ENCODE data around the gene POU6F2. TPM values are rescaled to one million over a fixed set of nuclear protein-coding genes. Genes with fewer than 3 reads are reported as not detected.

POU6F2 gene
- total RNA-seq, 2 donors from 2014 or later, result 1.0 to 1.1 TPM

DNA sequence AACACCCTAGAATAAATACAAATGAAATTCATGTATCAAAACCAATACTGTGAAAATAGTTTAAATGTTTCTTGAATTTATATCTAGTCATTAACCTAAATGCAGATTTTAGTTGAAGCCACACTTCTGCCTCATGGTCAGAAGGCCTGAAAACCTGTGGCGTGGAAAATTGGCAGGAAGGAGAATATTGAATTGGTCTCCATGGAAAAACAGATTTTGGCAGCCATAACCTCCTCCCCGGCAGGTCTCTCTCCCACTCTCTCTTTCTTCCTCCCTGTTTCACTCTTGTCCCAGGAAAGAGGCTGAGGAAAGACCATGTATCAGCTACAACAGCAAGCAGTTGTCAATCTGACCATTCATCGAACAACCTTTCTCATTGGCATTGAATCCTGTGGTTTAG lies 427.9 kb downstream of the POU6F2 start:
- ATAC-seq (no peak), DNase-seq (no peak)
- intact Hi-C loops (cut with DNase I), result no loop called here

DNA sequence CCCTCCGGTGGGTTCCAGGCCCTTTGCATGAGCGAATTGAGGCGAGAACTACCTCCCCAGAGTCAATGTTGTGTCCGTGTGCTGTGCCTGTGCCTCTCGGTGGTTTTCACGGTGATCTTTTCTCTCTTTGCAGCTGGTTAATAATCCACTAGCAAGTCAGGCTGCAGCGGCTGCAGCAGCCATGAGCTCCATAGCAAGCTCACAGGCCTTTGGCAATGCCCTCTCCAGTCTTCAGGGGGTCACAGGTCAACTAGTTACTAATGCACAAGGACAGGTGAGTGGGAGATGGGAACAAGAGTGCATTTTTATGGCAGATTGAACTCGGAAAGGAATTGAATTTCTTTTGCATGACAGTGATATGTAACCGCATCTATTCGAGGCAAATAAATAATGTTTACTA lies 428.8 kb downstream of the POU6F2 start:
- no peak for ATAC-seq
- intact Hi-C loops (cut with DNase I), result no loop called here

DNA sequence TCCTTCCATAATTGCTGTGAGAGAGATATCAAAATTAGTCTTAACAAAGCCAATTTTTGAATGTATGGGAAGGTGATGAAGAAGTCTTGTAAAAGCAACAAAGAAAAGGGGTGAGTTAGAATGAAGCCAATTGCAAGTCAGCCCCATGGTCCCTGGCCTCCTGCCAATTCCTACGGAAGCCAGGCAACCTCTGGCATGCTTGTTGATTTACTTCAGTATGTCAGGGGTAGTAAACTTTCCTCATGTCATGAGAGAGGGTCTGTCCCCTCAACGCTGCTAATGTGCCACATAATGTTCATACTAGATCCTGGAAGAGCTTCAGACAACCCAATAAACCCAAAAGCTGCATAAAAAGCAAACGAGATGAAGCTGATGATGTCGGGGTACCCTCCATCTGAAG lies 429.4 kb downstream of the POU6F2 start:
- no peak for ATAC-seq

More for the DNA sequence above, 428.8 kb downstream of the POU6F2 start:
- no peak for DNase-seq

DNA sequence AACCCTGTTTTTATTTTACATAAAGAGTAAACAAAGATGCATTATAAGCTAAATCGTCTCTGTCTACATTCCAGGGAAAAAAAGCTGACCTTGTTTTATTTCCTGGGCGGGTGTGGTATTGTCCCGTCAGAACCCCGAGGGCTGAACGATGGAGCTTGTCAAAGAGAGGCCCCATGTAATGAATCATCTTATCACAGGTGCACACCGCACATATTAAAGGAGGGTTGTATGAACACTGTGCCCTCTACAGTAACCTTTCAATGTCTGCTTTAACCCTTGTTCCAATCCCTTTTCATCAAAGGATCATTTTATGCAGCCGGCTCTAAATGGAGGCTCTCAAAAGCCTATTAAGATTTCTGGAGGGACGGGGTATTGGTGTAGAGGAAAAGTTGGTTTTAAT lies 430.0 kb downstream of the POU6F2 start:
- DNase-seq (no peak), ATAC-seq (no peak)
- intact Hi-C loops (cut with DNase I), result no loop called here

More for the DNA sequence above, 429.4 kb downstream of the POU6F2 start:
- DNase-seq, result no peak
- intact Hi-C loops (cut with DNase I), result no loop called here

DNA sequence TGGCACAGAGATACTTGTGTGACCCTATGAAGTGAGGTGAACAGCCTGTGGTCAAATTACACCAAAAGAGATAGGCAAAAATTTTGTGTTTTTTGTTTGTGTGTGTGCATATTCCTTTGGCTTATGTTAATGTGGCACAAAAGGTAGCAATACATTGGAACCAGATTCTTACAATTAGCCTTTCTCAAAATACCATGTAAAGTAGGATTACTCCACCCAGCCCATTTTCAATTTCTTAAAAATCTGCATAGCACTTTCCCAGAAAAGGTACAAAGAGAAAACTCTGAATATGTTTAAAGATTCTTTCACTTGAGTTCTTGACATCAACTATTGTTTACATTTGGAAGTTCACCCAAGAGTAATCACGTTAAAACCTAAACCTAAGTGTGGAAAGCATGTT lies 431.2 kb downstream of the POU6F2 start:
- DNase-seq (no peak), ATAC-seq (no peak)
- intact Hi-C loops (cut with DNase I), result no loop called here

DNA sequence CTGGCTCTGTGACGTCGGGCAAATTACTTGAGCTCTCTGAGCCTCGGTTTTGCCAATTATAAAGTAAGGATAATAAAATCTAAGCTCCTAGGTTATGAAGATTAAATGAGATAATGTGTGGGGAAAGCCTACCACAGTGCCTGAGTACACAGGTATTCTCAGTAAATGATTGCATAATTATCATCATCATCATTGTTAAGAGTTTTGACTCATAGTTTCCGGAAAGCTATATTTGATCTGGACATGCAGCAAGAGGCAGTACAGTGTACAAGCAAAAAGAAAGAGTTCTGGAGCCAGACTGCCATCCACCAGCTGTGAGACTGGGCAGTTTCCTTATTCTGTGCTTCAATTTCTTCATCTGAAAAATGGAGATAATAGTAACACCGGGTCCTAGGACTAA lies 432.9 kb downstream of the POU6F2 start:
- no peak for DNase-seq
- intact Hi-C loops (cut with DNase I), result no loop called here
- ATAC-seq, result no peak

DNA sequence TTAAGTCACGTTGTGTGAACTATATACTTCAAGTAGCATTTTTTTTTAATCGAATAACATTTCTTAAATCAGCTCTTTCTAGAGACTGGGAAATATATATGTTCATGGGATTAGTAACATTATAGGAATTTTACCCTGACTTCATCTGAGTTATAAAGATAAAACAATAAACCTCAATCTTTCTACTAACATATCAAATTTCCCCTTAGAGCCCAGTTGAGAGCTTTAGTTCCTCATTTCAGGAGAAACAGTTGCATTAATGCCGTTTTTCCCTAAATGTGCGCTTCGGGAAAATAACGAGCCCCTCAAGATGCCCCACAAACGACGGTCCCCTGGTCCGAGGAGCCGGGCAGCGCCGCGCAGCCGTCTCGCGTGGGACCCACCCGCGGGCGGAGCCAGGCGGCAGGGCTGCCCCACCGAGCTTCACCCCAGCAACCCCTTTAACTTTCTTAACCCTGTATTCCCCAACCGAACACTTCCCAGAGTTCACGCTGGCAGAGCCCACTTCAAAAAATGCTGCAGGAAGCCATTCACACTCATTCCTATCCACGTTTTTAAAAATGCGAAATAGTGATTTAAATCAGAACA lies 436.0 kb downstream of the POU6F2 start:
- DNase-seq, result no peak
- ATAC-seq, result peak; percentile 72 to 76
- intact Hi-C loops (cut with DNase I), result no loop called here

DNA sequence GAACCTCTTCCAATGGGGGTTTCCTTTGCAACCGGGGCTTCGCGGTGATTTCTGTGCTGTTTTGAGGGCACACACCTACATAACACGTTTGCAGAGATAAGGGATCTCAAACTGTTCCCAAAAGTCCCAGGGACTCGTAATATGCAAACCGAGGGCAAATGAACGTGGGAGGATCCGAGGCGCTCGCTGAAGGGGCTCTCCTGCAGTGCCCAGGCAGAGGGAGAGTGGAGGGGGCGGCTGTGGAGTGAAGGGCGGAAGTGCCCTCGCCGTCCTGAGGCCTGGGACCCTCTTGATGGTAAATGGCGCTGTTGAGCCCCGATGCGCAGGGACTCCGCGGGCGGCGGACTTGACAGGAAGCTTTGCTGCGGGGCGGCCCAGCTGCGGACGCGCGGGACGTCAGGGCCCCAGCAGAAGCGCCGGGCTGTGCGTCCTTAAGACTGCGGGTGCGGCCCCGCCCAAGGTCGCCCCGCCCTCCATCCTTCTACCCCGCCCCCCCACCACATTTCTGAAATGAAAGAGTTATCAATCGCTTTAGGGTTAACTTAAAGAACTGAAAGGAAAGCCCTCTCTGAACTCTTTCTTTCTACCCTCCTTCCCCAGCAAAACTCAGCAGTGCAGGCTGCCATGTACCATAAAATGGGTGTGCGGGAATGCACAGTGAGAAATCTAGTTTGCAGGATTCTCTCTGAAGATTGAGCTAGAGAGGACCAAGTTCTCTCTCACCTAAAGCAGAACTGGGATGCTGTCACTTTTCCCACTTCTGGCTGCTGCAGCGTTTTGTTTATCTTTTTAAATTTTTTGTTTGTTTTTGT lies 436.7 kb downstream of the POU6F2 start:
- intact Hi-C loops (cut with DNase I), result no loop called here
- peak; percentile 47 for DNase-seq
- ATAC-seq, result peak; percentile 90 to 96

DNA sequence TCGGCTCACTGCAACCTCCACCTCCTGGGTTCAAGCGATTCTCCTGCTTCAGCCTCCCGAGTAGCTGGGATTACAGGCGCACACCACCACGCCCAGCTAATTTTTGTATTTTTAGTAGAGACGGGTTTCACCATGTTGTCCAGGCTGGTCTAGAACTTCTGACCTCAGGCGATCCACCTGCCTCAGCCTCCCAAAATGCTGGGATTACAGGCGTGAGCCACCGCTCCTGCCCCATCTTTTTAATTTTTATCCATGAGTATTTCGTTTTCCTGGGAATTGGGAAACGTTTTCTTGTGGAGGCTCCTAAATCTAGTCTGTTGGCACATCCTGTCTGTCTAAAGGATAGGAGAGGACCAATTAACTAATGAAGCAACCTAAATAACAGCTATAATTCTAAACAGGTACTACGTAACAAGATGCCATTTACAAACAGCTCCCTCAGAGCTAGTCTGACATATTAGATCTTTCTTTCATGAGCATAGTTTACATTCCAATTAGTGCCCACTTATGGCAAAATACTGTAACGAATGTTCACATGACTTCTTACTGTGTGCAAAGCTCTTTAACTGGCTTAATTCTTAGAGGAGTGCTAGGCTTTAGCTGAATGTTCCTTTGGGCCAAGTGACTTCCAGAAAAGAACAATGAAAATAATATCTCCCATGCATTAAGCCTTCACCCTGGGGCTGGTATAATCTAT lies 437.5 kb downstream of the POU6F2 start:
- intact Hi-C loops (cut with DNase I), result no loop called here
- DNase-seq (no peak), ATAC-seq (no peak)

DNA sequence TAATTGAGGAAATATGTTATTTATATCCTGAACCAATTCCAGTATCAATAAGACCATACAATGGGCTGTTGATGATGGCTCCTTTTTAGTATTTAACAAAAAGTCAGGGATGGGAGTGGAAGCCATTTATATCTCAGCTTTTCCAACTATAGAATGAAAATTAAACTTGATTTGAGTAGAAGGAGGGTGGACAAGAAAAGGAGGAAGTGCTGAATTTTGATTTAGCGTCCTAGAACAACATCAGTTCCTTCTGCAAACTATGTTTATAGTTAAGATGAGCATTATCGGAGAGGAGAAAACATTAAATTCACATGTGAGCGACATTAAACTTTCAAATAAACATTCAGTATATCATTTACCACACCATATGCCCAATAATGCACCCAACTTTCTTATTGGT lies 439.2 kb downstream of the POU6F2 start:
- intact Hi-C loops (cut with DNase I), result no loop called here
- DNase-seq (no peak), ATAC-seq (no peak)

DNA sequence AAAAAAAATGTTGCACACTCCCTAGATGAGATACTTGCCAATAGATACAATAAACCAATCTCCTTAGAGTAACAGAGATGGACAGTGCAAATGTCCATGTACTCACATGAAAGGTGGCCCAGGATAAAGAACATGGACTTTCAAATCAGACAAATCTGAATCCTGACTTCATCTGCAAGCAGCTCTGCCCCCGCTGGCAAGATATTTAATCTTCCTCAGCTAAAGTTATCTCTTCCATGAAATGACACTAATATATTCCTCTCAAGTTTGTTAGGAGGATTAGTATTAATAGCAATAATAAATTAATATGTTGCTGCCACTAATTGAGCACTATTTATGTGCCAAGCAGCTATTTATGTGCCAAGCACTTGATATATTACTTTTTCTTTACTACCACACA lies 439.9 kb downstream of the POU6F2 start:
- intact Hi-C loops (cut with DNase I), result no loop called here
- ATAC-seq (no peak), DNase-seq (no peak)

DNA sequence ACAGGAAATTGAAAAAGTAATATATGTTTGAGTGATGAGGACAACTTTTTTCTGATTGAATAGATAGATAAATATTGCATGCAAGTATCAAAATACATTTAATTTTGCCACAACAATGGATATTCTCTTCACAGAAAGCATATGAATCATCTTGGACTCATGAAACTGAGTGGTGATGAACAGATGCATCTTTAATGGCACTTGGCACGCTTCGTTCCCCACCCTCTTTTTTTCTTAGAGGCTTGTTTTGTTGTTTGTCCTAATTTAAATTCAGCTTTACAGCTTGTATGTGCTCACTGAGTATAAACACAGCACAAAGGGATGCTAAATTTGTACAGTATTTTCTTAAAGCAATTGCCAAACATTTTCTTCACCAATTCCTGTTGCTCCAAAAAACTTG lies 443.5 kb downstream of the POU6F2 start:
- DNase-seq, result no peak
- no peak for ATAC-seq
- intact Hi-C loops (cut with DNase I), result no loop called here

DNA sequence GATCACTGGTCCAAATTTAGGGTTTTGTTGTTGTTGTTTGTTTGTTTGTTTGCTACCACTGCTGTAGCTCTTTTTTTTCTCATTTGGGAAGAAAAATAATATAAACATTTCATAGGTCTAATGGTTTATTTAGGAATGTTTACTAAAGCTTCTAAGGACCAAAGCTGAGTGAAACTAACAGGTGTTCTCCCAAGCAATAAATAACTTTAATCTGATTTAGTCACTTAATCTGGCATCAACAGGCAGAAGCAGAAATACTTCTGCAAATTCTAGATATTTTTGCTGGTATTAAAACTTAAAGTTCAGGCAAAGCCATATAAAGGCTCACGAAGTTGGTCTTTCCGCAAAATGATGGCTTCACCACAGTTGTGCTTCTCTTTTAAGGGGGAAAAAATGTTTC lies 444.0 kb downstream of the POU6F2 start:
- DNase-seq (no peak), ATAC-seq (no peak)
- intact Hi-C loops (cut with DNase I), result no loop called here

DNA sequence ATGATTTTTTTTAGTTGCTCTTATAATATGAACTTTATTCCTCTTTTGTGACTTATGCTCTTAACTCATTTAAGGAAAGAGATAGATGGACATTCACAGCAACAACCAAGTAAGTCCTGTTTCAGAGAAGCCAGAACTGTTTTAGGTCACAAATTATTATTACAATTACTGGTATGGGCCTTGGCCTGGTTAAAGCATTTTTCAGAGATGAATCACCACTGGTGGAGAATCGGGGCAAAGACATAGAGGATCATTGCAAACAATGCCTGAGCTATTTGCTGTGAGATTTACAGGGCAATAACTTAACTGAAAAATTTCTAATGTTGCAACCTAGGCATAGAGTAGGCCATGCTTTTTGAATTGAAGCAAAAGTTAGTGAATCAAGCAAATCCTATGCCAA lies 450.5 kb downstream of the POU6F2 start:
- intact Hi-C loops (cut with DNase I), result no loop called here

DNA sequence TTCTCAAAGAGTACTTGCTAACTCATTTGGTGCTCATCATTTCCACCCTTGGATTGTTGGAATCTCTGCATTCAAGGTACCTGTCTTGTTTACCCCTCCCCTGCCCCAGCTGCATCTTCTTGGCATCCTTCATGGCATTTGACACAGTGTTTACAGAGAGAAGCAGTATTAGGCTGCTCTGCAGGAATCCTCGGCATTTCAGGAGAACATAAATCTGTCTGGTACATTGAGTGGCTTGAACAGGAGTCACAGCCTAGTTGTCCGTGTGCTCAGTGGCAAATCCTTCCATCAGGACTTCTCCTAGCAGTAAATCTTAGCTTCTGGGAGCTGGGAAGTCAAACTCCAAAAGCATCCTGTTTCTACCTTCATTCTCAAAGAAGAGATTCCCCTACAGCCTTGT lies 451.7 kb downstream of the POU6F2 start:
- no peak for DNase-seq
- no peak for ATAC-seq
- intact Hi-C loops (cut with DNase I), result no loop called here

More for the DNA sequence above, 450.5 kb downstream of the POU6F2 start:
- DNase-seq, result no peak
- no peak for ATAC-seq

DNA sequence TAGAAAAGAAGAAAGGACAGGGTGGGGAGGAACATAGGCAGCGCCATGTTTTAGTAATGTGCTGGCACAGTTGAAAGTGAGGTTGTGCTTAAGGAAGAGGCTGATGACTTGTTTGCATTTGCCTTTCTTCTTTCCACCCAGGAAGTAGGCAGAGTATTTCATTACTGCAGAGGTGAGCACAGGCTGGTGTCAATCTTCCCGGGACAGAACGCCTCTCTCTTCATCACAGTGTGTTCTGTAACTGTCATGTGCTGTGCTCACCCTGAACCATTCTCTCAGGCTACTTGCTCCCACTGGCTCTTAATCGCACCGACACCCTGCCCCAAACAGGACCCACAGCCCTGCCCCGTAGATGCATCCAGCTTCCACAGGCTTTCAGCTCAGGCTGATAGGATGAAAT lies 452.7 kb downstream of the POU6F2 start:
- no peak for DNase-seq
- intact Hi-C loops (cut with DNase I), result no loop called here
- no peak for ATAC-seq

DNA sequence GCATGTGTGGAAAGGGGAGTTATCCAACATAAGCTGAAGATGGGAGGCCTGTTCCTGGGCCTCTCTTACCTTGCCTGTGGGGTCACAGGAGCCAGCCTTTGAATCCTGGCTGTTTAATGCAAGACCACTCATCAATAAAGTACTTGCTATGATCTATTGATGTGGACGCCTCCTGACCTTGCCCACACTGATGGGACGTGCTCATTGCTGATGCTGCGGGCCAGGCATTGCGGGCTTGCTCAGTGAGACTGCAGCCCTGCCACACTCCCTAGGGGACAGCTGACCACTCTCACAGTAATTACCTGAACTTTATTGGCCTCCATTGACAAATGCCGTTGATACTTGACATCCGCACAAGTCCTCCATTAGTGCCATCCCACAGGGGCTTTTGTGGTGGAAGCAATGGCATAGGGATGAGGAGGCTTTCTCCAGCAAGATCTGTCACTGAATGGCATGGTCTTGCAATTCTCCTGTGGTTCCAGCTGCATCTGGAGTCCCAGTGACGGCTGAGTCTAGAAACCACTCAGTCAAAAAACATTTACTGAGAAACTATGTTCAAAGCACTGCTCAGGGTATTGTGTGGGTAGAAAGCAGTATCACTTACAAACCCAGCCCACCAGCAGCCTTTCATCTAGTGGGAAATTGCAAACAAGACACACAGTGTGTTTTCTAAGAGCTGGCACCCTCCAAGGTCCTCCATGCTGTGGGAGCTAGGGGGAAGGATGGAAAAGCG lies 453.4 kb downstream of the POU6F2 start:
- intact Hi-C loops (cut with DNase I), result no loop called here
- ATAC-seq (no peak), DNase-seq (no peak)

DNA sequence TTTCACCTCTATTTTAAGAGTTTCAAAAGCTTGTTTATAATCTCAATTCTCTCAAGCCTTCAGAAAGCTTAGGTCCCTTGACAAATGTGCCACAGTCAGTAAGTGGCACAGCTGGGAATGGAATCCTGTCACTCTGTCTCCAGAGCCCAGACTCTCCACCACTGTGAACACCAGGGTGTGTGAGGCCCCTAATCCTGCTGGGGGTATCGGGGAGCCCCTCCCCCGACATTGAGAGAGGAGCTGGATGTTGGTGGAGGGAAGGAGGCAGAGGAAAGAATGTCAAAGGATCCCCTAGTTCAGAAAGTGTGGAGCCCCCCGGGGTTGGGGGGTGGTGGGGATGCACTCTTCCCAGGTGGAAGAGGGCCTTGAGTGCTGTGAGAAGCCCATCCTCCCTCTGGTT lies 454.7 kb downstream of the POU6F2 start:
- ATAC-seq, result no peak
- no peak for DNase-seq
- intact Hi-C loops (cut with DNase I), result no loop called here

DNA sequence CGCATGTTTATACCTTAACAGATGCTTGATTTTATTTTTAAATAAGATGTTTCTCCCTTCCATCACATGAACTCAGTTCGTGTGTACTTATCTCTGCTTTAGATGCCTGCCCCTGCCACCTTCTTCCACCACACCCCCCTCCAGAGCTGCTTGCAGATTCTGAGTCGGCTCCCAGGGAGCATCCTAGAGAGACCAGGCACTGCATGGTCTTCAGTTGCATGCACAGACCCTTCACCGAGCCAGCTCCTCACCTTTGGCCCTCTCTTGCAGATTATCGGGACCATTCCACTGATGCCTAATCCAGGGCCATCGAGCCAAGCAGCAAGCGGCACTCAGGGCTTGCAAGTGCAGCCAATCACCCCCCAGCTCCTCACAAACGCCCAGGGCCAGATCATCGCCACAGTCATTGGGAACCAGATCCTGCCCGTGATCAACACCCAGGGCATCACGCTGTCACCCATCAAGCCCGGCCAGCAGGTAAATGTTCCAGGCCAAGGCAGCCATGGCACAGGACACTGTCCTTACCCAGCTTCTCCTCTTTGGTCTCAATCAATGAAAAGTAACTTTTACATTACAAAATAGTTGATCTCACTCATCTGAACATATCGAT lies 455.2 kb downstream of the POU6F2 start:
- intact Hi-C loops (cut with DNase I), result no loop called here
- no peak for ATAC-seq
- DNase-seq, result no peak
